WTC11 (cell line): ENCODE data around the gene CYP26A1.

Experiments used
- NR3C1 ChIP-seq: sonication (generic); formaldehyde crosslinking; conservative IDR thresholded peaks from 2 replicates; pipeline ENCODE4 v1.8.1; 2023; ENCODE audit warnings: low read depth, mild to moderate bottlenecking, missing genetic modification reagents
- OVOL2 ChIP-seq: fragments of 250-450 bp; sonication (Bioruptor Pico); IDR thresholded peaks from 2 replicates; pipeline ENCODE4 v1.9.0; 2021; ENCODE audit warnings: mild to moderate bottlenecking, borderline replicate concordance
- TF ChIP-seq, protein P1 (sequence below): fragments of 200-600 bp; IDR thresholded peaks from 2 replicates; pipeline ENCODE4 v1.8.0; 2022; ENCODE audit warnings: antibody characterized with exemption

GRCh38 chr10:93080350-93081046, 6.8 kb downstream of the CYP26A1 start:
- TF ChIP-seq, protein P1, sequence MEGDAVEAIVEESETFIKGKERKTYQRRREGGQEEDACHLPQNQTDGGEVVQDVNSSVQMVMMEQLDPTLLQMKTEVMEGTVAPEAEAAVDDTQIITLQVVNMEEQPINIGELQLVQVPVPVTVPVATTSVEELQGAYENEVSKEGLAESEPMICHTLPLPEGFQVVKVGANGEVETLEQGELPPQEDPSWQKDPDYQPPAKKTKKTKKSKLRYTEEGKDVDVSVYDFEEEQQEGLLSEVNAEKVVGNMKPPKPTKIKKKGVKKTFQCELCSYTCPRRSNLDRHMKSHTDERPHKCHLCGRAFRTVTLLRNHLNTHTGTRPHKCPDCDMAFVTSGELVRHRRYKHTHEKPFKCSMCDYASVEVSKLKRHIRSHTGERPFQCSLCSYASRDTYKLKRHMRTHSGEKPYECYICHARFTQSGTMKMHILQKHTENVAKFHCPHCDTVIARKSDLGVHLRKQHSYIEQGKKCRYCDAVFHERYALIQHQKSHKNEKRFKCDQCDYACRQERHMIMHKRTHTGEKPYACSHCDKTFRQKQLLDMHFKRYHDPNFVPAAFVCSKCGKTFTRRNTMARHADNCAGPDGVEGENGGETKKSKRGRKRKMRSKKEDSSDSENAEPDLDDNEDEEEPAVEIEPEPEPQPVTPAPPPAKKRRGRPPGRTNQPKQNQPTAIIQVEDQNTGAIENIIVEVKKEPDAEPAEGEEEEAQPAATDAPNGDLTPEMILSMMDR = peak; percentile 94
- TF ChIP-seq NR3C1 (CRISPR knock-in tag) (no peak), OVOL2 (no peak)
